ENCODE measurements around the gene MRGPRG.

DNA sequence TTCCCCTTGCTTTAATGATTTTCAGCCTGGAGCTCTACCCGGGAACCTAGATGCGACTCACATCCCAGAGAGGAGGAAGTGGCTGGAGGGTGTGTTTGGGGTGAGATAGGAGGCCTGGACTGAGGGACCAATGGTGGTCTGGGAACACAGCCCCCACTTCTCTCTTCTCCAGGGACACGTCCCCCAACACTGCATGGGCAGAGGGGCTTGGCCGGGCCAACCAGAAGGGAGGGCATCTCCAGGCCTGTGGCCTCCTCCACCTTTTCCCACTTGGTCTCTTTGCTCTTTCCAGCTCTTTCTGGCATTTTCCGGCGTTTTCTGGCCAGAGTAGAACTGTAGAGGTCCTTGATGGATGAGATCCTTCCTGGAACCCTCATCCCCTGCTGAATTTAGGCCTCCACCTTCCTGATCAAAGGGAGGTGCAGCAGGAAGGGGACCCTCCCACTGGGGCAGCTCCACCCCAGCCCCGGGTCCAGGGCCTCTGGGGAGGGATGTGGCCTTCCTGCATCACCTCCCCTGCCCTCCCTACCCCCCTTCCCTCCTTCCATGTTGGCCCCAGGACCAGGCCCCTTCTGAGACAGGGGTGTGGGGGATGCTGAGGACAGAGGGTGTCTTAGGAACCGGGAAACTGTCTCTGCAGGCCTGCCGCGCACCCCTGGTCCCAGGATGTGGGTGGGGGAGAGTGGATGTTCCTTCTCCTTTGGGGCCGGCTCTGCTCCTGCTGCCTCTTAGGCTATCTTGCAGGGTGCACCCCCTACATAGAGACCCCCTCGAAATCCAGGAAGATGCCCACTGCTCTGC lies 24.4 kb downstream of the MRGPRG start:
- no peak for TF ChIP-seq CTCF (conservative IDR thresholded peaks at IDR 0.05 in 1 of 2, IDR thresholded peaks at IDR 0.05 in 1 of 2; ENCODE audit: low read depth in 1 of 2, low read length in 2 of 2)
- no peak for TF ChIP-seq EZH2 (IDR thresholded peaks at IDR 0.05; ENCODE audit: low read length, missing control alignments)

All from fibroblast of lung (primary cell).